NCI-H524 (cell line): ENCODE results near the gene DNAAF5.

ENCODE experiments used
- DNase-seq, 2 experiments: peaks; one replicate each; lab custom pipeline; 2025; lab: John Stamatoyannopoulos, UW

DNAAF5 gene

GRCh38 chr7:707296-708000 is 19.1 kb upstream of the DNAAF5 start:
- DNase-seq = no peak

GRCh38 chr7:710161-710560 is 16.3 kb upstream of the DNAAF5 start:
- no peak for DNase-seq

GRCh38 chr7:711093-711921 is 15.2 kb upstream of the DNAAF5 start:
- no peak for DNase-seq

GRCh38 chr7:711922-712380 is 14.5 kb upstream of the DNAAF5 start:
- DNase-seq = no peak

GRCh38 chr7:712381-713138 is 13.9 kb upstream of the DNAAF5 start:
- no peak for DNase-seq

GRCh38 chr7:713139-713457 is 13.4 kb upstream of the DNAAF5 start:
- DNase-seq = no peak

- no peak for DNase-seq
These were observed 12.8 kb upstream of the DNAAF5 start for GRCh38 chr7:713488-714230.

- no peak for DNase-seq
These were observed 12.2 kb upstream of the DNAAF5 start for GRCh38 chr7:714251-714671.

GRCh38 chr7:716222-716621 is 10.3 kb upstream of the DNAAF5 start:
- no peak for DNase-seq

GRCh38 chr7:716636-717035 is 9.9 kb upstream of the DNAAF5 start:
- no peak for DNase-seq

- DNase-seq = no peak
These were observed 4.8 kb upstream of the DNAAF5 start for GRCh38 chr7:721619-722248.

- DNase-seq = no peak
These were observed 3.0 kb upstream of the DNAAF5 start for GRCh38 chr7:723541-723940.

- no peak for DNase-seq
These were observed 2.2 kb upstream of the DNAAF5 start for GRCh38 chr7:724298-724697.

GRCh38 chr7:725223-726005 is 1.1 kb upstream of the DNAAF5 start:
- no peak for DNase-seq

- no peak for DNase-seq
These were observed 280 bp downstream of the DNAAF5 start for GRCh38 chr7:726854-727103.

- peak in 1 of 2 experiments; percentile 11 for DNase-seq
These were observed 756 bp downstream of the DNAAF5 start, which contains the start of gene PRKAR1B for GRCh38 chr7:727104-727805. TSS of gene PRKAR1B (minus strand) at chr7:727281. CDS start at chr7:711505, 15,776 bp downstream.

GRCh38 chr7:727806-728460 is 1.4 kb downstream of the DNAAF5 start:
- no peak for DNase-seq

- DNase-seq = no peak
These were observed 2.1 kb downstream of the DNAAF5 start for GRCh38 chr7:728602-729001.

GRCh38 chr7:729140-730000 is 2.9 kb downstream of the DNAAF5 start:
- DNase-seq = no peak
